Measurements from ENCODE around the gene RBP2. TPM values are rescaled to one million over a fixed set of nuclear protein-coding genes. Genes with fewer than 3 reads are reported as not detected.

The RBP2 gene
- total RNA-seq, 1 experiment from 2014 or later = not detected

Other genes with a start within 250 kb of the RBP2 start
- 176 and 200 TPM in 2 replicates for gene MRPS22, start 132.5 kb downstream of the RBP2 start, total RNA-seq (2014; rRNA removed; shearing (Covaris generic))
- 141 and 154 TPM in 2 replicates for gene COPB2, start 86.9 kb downstream of the RBP2 start, total RNA-seq (2014; rRNA removed; shearing (Covaris generic))
- gene RBP1, start 63.2 kb upstream of the RBP2 start, total RNA-seq (2014; rRNA removed; shearing (Covaris generic)) = not detected in 2 replicates
- not detected in 2 replicates for gene NMNAT3, start 201.5 kb upstream of the RBP2 start, total RNA-seq (2014; rRNA removed; shearing (Covaris generic))

Measured in HT1080 (cell line).